Nucleus accumbens (tissue), 56 donors: ENCODE data around the gene TRIM28.
"Not testable (repeated sequence)": the region's sequence is repeated elsewhere in the genome, so short reads cannot be mapped to it uniquely, and the experiment has no call there.

Source experiments
- DNase-seq, 56 donors: peaks; one replicate each; lab custom pipeline; 2025; lab: John Stamatoyannopoulos, UW

TRIM28 gene

DNA sequence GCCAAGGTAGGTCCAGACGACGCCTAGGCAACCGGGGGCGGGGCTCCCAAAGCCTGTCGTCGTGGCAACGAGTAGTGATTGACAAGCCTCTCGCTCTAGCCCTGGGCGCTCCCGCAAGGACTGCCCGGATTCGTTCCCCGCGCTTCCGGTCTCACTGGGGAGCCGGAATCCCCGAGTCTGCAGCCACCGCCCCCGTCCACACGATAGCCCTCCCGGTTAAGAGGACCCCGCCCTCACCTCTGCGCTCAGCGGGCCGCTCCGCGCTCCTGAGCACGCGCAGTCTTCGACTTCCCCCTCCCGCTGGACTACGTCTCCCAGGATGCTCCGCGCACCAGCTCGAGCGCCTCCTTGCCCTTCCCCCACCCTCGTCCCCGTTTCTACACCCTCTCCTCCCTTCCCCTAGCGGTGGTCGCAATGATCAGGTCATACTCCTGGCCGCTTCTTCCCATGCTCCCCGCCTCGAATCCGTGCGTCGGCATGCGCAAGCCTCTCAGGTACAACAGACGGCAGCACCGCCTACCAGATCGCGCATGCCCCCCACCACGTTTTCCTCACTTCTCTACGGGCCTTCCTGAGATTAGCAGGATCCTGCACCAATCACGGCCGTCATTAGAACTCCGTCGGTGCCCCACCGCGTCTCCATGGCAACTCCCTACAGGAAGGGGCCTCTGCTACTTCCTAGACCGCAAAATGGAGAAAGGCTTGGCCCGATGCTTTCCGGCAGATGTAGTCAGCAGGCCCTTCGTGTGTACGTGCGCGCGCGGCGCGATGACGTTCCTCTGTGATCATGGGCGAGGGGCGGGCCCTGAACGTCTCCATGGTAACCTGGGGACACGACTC lies 29.2 kb downstream of the TRIM28 start, which contains the start of gene MZF1:
TSS of gene MZF1 (minus strand) at position 518 of the 840 bp plus-strand sequence. CDS start 1,946 bp downstream, outside the sequence.
- DNase-seq = no peak

DNA sequence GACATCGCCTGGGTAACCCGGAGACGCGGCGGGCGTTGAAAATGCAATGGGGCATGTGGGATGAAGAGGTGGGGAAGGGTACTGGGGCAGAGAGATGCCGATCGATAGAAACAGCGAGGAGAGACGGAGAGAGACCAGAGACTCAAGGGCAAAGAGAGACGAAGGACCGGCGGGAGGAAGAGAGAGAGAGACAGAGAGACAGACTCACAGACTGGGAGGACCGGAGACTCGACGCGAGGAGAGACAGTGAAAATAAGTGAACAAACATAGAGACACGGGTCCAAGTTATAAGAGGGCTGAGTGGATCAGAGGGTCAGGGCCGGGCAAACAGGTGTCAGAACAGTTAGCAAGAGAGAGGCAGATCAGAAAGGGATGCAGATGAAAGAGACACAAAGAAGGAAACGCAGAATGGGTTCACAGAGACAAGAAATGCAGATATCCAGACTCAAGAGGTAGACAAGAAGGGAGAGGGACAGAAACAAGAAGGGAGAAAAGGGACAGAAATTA lies 29.8 kb downstream of the TRIM28 start:
- DNase-seq = no peak

DNA sequence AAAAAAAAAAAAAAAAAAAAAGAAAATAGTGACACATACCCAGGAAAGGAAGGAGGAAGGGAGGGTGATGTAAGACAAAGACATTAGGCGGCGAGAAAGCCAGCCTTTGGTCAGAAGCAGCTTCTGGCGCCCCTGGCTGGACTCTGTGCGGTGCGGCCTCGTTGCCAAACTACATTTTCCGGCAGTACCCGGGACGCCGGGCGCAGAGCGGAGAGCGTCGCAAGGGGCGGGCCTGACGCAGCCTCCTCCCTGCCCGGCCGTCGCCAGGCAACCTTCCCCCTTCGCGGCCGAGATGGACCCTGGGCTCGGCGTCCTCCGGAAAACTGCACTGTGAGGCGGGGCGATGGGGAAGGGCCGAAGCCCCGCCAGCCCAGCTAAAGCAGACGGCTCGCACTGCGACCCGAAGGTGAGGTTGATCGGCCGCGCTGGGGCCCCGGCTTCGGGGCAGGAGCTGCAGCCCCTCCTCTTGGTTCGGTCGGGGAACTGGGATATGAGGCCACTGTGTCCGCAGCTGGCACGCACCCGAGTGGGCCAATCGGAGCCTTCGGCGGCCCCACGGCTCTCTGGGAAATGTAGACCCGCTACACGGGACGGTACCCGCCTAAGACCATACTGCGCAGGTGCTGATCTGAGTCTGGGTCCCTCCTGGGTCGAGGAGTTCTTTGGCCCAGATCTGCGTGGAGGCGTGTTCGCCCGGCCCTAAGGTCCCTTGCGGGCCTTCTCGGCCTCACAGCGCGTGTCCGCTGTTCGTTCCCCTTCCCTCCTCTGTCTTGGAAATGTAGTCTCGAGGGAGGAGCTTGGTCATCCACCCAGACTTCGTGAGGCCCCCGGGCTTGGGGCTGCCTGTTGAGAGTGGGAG lies 31.5 kb downstream of the TRIM28 start:
- no peak for DNase-seq

DNA sequence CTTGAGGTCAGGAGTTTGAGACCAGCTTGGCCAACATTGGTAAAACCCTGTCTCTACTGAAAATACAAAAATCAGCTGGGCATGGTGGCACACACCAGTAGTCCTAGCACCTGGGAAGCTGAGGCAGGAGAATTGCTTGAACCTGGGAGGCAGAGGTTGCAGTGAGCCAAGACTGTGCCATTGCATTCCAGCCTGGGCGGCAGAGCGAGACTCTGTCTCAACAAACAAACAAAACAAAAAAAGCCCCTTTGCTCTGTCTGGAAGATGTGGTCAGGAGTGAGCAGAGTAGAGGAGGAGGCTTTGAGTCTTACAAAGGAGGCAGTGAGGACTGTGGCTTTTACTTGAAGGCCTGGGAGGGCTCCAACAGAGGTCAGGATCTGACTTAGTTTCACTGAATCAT lies 33.7 kb downstream of the TRIM28 start:
- not testable (repeated sequence) for DNase-seq

DNA sequence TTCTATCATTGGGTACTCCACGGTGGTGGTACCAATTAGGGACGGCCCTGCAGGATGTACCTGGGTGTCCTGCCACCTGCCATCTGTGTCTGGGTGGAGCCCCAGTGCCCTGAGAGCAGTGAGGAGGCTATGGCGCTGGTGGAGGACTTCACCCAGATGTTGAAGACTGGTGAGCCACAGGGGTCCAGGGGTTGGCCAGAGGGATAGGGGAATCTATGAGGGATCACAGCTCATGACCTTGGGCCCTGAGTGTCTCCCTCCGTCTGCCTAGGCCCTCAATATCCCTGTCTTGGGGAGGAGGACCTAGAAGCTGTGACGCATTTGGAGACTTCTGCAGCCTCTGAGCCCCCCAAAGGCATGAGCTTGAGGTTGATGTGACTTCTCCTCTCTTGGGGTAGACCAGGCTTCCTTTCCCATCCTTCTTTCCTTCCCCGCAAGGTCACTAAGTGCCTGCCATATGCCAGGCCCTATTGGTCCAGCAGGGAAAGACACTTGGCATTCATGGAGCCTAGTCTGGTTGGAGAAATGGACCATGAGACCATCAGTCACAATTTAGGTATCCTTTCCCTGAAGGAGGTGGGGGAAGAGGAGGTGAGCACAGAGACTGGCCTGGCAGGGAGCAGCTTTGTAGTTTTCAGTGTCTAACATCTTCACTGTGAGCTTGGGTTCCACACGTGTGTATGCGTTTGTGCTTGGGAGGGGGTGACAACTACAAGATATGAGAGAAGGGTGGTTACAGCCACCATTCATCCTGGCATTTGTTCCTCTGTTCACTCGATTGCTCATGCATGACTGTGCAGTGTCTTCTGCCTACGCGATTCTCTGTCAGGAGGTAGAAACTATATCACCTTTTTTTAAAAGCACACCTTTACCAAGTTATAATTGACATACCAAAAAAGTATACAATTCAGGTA lies 34.4 kb downstream of the TRIM28 start:
- no peak for DNase-seq

DNA sequence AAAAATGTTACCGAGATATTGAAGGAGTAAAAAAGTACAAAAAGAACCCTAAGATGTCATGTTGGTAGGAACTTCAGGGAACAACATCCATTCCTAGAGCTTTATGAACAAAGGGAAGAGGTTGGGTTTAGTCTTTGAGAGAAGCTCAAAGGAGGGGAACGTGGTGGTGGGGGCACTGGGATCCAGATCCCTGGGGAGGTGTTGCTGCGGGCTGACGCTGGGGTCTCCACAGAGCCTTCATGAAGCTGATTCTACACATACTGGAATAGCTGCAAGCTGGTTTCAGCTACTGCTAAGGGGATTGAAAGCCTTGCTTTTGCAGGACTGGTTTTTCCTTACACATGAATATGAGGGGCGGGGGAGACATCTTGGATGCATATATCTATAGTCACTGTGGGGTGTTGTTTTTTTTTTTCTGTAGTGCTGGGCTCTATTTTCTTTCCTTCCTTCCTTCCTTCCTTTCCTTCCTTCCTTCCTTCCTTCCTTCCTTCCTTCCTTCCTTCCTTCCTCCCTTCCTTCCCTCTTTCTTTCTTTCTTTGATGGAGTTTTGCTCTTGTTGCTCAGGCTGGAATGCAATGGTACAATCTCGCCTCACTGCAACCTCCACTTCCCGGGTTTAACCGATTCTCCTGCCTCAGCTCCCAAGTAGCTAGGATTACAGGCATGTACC lies 35.7 kb downstream of the TRIM28 start:
- no peak for DNase-seq

DNA sequence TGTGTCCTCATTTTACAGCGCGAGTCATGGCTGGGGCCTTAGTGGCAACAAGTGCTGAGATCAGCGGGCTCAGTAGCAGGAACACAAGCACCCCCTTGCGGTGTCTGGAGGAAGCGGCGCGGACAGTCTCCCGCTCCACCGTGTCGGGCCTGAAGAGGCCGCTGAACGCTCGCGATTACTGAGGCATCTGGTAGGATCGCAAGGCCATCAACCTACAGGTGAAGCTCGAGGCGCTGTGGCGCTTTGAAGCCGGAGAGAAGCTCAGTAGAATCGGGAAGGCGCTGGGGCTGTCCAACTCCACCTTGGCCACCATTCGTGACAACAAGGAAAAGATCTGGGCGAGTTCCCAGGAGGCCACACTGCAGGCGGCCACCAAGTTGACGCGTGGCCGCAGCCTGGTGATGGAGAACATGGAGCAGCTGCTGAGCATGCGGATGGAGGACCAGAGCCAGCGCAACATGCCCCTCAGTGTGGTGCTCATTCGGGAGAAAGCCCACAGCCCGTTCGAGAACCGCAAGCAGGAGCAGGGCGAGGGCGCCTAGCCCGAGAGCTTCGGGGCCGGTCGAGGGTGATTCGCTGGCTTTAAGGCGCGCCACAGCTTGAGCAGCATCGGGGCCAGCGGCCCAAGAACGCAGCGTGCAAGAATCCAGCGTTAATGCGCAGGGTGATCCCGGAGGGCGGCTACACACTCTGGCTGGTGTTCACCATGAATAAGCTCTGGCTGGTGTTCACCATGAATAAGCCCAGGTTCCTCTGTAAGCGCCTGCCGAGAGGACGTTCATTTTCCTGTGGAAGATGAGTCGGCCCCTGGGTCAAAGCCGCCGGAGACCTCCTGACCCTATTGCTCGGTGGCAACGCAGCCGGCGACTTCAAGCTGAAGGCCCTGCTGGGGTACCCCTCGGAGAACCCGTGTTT lies 37.6 kb downstream of the TRIM28 start:
- no peak for DNase-seq

DNA sequence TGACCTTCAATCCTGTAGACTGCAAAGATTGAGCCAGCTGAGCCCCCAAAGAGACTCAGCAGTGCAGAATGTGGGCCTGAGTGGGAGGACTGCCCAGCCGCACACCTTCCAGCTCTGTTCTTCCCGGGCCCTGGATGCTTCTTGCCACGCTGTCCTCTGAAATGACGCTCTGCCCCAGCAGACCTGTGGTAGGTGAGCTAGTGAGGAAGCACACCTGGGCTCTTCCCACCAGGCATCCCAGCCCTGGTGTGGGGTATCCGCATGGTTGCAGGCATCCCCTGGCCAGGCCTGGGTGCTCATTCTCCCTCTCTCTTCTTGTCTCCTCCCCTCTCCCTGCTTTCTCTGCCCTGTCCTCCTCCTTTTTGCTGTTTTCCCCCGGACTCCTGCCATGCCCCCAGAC lies 39.1 kb downstream of the TRIM28 start:
- no peak for DNase-seq

DNA sequence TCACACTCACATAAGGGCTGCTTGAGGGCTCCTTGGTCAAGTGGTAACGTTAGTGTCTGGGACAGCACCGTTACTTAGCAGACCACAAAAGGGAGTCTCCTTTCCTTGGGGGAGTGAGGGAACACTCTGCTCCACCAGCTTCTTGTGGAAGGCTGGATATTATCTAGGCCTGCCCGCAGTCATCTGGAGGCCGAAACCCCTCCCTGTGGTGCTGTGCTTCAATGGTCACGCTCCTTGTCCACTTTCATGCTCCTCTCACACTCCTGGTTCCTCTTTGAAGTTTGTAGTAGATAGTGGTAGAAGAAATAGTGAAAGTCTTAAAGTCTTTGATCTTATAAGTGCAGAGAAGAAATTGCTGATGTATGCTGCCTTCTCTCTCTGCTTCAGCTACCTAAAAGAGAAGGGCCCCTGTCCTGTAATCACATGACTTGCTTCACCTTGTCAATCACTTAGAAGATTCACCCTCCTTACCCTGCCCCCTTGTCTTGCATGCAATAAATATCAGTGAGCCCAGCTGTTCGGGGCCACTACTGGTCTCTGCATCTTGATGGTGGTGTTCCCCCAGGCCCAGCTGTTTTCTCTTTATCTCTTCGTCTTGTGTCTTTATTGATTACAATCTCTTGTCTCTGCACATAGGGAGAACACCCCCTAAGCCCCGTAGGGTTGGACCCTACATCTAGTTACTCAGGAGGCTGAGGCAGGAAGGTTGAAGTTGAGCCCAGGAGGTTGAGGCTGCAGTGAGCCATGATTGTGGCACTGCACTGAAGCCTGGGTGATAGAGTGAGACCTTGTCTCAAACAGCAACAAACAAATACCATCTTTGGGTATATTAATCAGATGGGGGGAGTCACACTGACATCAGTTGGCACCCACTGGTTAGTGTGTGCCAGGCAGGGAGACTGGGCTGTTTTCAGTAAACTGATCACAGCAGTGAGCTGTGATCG lies 40.9 kb downstream of the TRIM28 start:
- DNase-seq = no peak

DNA sequence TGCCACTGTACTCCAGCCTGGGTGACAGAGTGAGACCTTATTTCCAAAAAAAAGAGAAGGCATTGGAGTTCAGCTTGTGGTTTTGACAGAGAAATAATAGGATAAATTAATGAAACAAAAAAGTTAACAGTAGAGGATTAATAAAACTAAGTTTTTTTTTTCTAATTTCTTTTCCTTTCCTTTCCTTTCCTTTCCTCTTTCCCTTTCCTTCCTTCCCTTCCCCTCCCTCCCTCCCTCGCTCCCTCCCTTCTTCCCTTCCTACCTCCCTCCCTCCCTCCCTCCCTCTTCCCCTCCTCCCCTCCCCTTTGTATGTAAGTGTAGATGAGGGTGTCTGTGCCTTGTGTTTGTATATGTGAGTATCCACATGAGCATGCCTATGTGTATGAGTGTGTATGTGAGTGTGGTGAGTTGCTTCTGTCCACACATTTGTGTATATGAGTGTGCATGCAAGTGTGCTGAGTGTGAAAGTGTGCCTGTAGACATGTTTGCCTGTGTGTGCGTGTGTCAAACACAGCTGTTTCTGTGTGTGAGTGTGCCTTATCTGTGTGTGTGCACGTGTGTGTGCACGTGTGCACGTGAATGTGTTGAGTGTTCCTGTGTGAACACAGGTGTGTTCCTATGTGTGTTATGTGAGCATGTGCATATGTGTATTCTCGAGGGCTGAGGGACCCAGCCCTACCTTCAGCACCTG lies 41.7 kb downstream of the TRIM28 start:
- DNase-seq = no peak

DNA sequence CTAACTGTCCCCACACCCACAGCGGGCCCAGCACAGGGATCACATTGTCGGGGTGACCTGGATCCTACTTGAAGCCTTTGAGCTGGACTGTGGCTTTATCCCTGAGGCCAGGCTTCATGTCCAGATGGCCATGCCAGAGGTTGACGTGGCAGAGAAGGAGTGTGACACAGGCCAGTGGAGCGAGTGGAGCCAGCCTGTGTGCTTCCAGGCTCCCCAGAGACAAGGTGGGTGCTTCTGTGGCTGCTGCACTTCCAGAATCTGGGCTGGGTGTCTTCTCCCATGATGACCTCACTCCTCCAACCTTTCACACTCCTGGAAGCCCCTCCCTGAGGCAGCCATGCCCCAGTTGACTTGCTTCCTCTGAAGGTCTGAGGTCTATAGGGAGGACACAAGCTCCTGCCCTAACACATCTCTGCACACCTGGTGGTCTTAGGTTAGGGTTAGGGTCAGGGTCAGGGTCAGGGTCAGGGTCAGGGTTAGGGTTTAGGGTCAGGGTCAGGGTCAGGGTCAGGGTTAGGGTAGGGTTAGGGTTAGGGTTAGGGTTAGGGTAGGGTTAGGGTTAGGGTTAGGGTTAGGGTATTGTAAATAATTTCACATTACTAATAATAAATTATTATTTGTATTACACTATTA lies 42.4 kb downstream of the TRIM28 start:
- no peak for DNase-seq
